Activated T-helper 1 cell treated with anti-CD3 and anti-CD28 coated beads, Interleukin-2, amount 50 U/mL, for 16 hours (primary cell): ENCODE data around the gene CCDC12.

Experiments
- DNase-seq, 2 donors: peaks; one replicate each; pipeline ENCODE4 v3.0.0-alpha.2; 2020; ENCODE audit warnings: low read depth in 1 of 2, low spot score in 1 of 2

The CCDC12 gene

DNA sequence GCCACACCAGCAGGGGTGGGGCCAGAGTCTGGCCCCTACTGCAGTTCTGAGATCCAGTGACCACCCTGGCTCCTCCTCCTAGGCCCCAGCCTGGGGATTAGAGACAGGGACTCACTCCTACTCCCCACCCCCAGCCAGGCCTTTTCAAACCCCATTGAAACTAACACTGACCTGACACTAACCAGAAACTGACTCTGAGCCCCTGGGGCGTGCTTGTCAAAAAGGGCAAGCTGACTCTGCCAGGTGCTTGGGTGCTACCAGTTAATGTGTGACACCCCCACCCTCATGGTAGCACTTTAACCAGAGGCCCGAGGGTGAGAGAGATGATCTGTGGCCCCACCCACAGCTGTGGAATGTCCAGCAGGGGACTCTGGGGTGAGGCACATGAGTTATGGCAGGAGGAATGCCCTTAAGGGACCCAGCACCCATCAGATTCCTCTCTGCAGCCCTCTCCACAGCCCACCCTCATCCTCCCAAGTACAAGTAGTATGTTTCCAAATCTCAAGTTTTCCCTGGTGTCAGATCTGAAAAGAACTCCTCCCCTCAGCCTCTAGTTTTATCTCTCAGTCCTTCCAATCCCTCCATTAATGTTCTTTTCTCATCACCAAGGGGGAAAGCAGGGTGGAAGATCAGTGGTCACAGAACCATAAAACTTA is 97.6 kb downstream of the CCDC12 start:
- no peak for DNase-seq

DNA sequence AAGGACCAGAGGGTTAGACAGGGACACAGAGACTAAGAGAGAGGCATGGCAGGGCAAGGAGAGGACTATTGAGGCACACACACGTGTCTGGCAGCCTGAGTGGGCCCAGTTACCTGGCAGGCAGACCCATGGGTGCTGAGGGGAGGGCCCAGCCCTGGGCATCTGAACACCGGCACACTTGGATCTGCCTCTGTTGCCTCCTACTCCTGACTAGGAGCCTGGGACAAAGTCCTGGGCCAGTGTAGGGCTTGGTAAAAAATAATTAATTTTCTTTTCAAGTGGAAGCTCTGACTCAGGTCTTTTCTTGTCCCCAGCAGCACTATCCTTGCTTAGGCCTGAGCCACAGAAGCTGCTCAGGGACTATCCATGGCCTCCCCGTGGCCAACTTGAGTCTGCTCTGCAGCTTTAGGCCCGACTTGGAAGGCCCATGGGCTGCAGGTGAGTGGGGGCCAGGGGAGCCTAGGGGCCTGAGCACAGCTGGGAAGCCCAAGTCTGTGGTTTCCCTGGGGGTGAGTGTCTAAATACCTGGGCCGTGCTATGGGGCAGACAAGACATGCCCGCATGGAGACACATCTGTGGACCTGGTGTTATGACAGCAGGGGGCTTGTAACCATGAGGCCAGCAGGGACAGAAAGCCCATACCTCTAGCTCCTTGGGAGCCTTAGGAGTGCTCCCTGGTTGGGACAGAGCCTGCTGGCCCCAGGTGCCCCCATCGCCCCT is 99.0 kb downstream of the CCDC12 start, which contains the start of gene PTH1R:
PTH1R (plus strand) TSS at position 316 of the 720 bp plus-strand sequence. CDS start 5,839 bp downstream, outside the sequence.
- DNase-seq = no peak

DNA sequence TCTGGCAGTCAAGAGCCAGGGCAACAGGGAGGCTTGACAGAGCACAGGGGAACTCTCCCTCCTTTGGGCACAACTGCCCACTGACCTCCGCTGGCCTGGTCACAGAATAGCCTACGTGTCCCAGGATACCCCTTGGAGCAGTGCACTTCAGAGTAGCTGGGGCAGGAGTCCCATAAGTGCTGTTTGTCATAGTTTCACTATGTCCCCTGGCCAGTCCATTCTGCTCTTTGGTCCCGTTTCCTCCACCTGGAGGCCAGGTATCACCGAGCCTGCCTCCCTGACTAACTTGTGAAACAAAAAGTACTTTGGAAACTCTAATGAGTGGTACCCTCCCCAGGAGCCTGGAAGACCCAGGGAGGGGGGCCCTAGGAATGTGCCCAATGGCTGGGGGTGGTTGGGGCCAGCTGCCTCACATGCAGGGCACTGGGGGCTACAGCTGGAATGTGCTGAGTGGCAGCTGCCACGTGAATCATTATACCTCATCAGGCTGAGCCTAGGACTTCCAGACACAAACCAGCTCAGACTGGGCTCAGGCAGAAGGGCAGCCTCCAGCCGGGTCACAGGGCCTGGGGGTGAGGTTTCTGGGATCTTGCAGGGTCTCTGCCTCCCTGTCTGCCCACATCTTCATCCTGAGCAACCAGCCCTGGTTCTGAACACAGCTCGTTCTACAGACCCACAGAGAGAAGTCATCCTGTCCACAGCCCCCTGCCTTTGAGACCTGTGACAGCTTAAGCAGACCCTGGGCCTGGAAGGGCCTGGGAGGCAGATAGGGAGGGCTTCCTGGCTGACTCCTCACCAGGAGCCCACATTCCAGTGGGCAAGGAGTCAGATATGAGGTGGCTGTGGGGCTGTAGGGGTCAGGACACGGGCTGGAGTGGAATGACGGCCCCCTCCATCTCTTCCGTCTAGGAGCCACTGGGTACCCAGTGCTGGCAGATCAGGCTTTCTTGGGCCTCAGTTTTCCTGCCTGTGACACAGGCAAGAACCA is 99.9 kb downstream of the CCDC12 start:
- no peak for DNase-seq

DNA sequence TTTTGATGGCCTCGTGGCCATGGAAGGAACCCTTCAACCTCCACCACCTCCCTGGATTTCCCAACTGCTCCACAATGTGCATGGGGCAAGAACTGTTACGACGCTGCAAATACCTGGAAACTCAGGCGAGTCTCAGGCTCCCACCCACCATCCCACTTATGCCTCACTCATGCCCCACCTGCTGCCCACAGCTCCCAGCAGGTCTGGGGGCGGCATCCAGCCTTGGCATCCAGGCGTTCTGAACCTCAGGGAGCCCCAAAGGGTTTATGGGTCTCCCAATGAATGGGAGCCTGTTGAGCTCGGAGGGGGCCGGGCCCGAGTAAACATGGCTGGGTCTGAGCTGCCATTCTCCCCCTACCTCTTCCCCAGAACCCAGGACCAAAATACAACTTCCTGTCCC is 101.0 kb downstream of the CCDC12 start:
- DNase-seq = no peak

DNA sequence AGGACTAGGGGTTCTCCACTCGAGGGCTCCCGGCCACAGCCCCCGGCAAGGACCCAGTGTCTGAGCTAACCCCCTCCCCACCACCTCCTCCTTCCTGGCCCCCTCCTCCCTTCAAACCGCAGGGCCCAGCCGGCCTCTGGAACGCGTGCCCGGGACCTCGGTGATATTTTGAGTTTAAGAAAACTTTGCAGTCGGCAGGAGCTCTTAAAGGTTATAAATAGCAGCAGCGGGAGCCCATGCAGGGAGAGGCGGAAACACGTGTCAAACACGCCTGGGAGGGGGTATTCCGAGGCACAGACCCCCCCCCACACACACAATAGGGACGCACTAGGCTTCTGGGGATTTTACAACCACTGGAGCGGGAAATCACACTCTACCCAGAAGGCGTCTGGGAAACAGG is 102.1 kb downstream of the CCDC12 start:
- no peak for DNase-seq

DNA sequence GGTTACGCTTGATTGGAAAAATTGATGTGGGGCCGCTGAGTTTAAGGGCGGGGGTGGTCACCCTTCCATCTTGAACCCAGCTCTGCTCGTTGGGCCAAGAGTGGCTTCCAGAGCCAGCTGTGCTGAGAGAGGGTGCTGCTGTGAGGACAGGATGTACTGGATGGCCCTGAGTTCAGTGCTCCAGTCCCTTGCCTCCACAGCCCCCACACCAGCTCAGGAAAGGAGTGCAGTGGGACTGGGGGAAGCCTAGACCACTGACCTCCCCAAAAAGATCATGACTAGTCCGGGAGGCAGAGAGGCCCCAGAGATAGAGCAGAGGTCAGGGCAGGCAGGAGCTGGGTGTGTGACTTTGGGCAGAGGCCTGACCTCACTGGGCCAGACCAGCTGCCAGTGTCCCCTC is 103.0 kb downstream of the CCDC12 start:
- no peak for DNase-seq
